ENCODE results near the gene EIF4E1B.

DNA sequence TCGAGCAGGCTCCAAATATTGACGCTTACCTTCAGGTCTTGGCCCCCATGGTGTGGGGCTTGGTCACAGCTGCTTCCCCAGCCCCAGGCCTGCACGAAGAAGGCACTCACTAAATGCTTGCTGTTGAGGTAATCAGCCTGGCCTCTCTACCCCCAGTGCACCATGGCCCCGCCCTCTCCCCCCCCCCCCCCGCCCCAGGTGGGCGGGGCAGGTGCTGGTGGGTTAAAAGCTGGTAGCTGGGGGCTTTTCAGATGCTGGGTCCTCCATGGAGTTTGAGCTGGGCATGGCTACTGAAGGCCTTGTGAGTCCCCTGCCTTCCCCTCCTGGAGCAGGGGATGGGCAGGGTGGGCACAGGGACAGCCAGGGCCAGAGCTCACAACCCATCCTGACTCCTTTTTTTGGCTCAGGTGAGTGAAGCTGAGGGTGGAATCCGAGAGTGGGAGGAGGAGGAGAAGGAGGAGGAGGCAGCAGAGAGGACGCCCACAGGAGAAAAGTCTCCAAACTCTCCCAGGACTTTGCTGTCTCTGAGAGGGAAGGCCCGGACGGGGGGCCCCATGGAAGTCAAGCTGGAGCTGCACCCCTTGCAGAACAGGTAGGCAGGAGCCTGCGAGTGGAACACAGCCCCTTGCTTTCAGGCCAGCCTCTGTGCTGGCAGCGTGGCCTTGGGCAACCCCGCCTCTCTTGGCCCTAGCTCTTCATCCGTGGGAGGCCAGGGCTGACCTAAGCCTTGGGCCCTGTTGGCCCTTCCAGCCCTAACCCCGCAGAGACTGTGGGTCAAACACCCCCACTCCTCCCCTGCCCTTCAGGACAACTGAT is 12.4 kb downstream of the EIF4E1B start:
- TF ChIP-seq, protein P1, sequence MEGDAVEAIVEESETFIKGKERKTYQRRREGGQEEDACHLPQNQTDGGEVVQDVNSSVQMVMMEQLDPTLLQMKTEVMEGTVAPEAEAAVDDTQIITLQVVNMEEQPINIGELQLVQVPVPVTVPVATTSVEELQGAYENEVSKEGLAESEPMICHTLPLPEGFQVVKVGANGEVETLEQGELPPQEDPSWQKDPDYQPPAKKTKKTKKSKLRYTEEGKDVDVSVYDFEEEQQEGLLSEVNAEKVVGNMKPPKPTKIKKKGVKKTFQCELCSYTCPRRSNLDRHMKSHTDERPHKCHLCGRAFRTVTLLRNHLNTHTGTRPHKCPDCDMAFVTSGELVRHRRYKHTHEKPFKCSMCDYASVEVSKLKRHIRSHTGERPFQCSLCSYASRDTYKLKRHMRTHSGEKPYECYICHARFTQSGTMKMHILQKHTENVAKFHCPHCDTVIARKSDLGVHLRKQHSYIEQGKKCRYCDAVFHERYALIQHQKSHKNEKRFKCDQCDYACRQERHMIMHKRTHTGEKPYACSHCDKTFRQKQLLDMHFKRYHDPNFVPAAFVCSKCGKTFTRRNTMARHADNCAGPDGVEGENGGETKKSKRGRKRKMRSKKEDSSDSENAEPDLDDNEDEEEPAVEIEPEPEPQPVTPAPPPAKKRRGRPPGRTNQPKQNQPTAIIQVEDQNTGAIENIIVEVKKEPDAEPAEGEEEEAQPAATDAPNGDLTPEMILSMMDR (conservative IDR thresholded peaks at IDR 0.05; ENCODE audit: low read length): no peak
- no peak for TF ChIP-seq EZH2phosphoT487 (IDR thresholded peaks at IDR 0.05; ENCODE audit: borderline replicate concordance)

All from Loucy (cell line).